ENCODE data around the gene WDR59.
"Not testable (repeated sequence)": the region's sequence is repeated elsewhere in the genome, so short reads cannot be mapped to it uniquely, and the experiment has no call there.

WDR59 gene

GRCh38 chr16:74984529-74985296 lies at the start of gene WDR59:
Gene WDR59 (minus strand): TSS chr16:74985123. CDS start chr16:74985017, 106 bp downstream.
- DNase-seq: peak; percentile 99

GRCh38 chr16:75032655-75033054 lies 47.7 kb upstream of the WDR59 start:
- DNase-seq: no peak

GRCh38 chr16:75029854-75030253 lies 44.9 kb upstream of the WDR59 start:
- no peak for DNase-seq

GRCh38 chr16:75028544-75029135 lies 43.7 kb upstream of the WDR59 start:
- DNase-seq: no peak

GRCh38 chr16:75027520-75028300 lies 42.8 kb upstream of the WDR59 start:
- DNase-seq: no peak

- DNase-seq: no peak
Measured at GRCh38 chr16:75026892-75027391, 42.0 kb upstream of the WDR59 start.

GRCh38 chr16:75026239-75026891 lies 41.4 kb upstream of the WDR59 start:
- DNase-seq: not testable (repeated sequence)

- no peak for DNase-seq
Measured at GRCh38 chr16:75025761-75026160, 40.8 kb upstream of the WDR59 start.

- no peak for DNase-seq
Measured at GRCh38 chr16:75024594-75024993, 39.7 kb upstream of the WDR59 start.

GRCh38 chr16:75024182-75024581 lies 39.3 kb upstream of the WDR59 start:
- DNase-seq: no peak

- no peak for DNase-seq
Measured at GRCh38 chr16:75023009-75023408, 38.1 kb upstream of the WDR59 start.

GRCh38 chr16:75022567-75022966 lies 37.6 kb upstream of the WDR59 start:
- no peak for DNase-seq

GRCh38 chr16:75021410-75021809 lies 36.5 kb upstream of the WDR59 start:
- DNase-seq: no peak

GRCh38 chr16:75019586-75019985 lies 34.7 kb upstream of the WDR59 start:
- no peak for DNase-seq

GRCh38 chr16:75019007-75019406 lies 34.1 kb upstream of the WDR59 start:
- DNase-seq: no peak

- no peak for DNase-seq
Measured at GRCh38 chr16:75017670-75018525, 33.0 kb upstream of the WDR59 start.

- not testable (repeated sequence) for DNase-seq
Measured at GRCh38 chr16:75016451-75017081, 31.6 kb upstream of the WDR59 start.

GRCh38 chr16:75014318-75014717 lies 29.4 kb upstream of the WDR59 start:
- DNase-seq: no peak

- DNase-seq: not testable (repeated sequence)
Measured at GRCh38 chr16:75013123-75013522, 28.2 kb upstream of the WDR59 start.

GRCh38 chr16:75012380-75013081 lies 27.6 kb upstream of the WDR59 start:
- DNase-seq: no peak

Data from midbrain (tissue), 1 donor.